Measurements from ENCODE around the gene LIMCH1. TPM values are rescaled to one million over a fixed set of nuclear protein-coding genes. Genes with fewer than 3 reads are reported as not detected.

The LIMCH1 gene
- total and polyA plus RNA-seq, 2 of the 8 experiments (the other 6 are each of a cell fraction or from before 2014, with no cell fraction given): 2.7 to 3.0 TPM

- no peak for TF ChIP-seq TBP (IDR thresholded peaks at IDR 0.05; ENCODE audit: low read depth, low read length)
- no peak for TF ChIP-seq FOSL1 (IDR thresholded peaks at IDR 0.05; ENCODE audit: insufficient read depth, low read depth, low read length)
- no peak for TF ChIP-seq GABPA (IDR thresholded peaks at IDR 0.05; ENCODE audit: borderline replicate concordance, insufficient read depth, low read length)
Observed at GRCh38 chr4:41551536-41551935, 13.6 kb downstream of the LIMCH1 start (continued).
